Keratinocyte (primary cell): ENCODE measurements around the gene FCRL2. TPM values are rescaled to one million over a fixed set of nuclear protein-coding genes. Genes with fewer than 3 reads are reported as not detected.

Source experiments
- DNase-seq: peaks from one replicate; pipeline ENCODE4 v3.0.0-alpha.2; 2011; ENCODE audit warnings: low read depth, missing footprints, low spot score
- FAIRE-seq: peaks from 2 replicates; lab custom pipeline; 2011; peaks lifted over from hg19 to GRCh38; lab: Jason Lieb, UNC
- H2AFZ ChIP-seq: 2 replicates; pipeline ENCODE4 v1.6.0; 2012; ENCODE audit warnings: low read length, control low read depth, inconsistent platforms; ENCODE audit not compliant: control insufficient read depth
- H3K27ac ChIP-seq: 2 replicates; pipeline ENCODE4 v1.5.1; 2011; ENCODE audit warnings: low read length; ENCODE audit not compliant: control insufficient read depth, insufficient read depth
- H3K27me3 ChIP-seq: 3 replicates; pipeline ENCODE4 v1.6.0; 2011; ENCODE audit warnings: low read length; ENCODE audit not compliant: control insufficient read depth, insufficient read depth; ENCODE audit errors: extremely low read depth
- H3K36me3 ChIP-seq, 2 experiments: 2 replicates in 1 of 2; 3 replicates in 1 of 2; pipeline ENCODE4 v1.5.1; 2011; ENCODE audit warnings: low read length in 2 of 2, mild to moderate bottlenecking in 1 of 2; ENCODE audit not compliant: control insufficient read depth in 2 of 2, insufficient read depth in 2 of 2; ENCODE audit errors: extremely low read depth in 1 of 2
- H3K4me1 ChIP-seq: 3 replicates; pipeline ENCODE4 v1.5.1; 2011; ENCODE audit warnings: low read length; ENCODE audit not compliant: control insufficient read depth, insufficient read depth; ENCODE audit errors: extremely low read depth
- H3K4me2 ChIP-seq: 3 replicates; pipeline ENCODE4 v1.6.0; 2011; ENCODE audit warnings: low read depth, low read length; ENCODE audit not compliant: control insufficient read depth, insufficient read depth; ENCODE audit errors: extremely low read depth
- H3K4me3 ChIP-seq, 3 experiments: fragments of 200-600 bp in 1 of 3; sonication (generic) in 1 of 3; 2 replicates in 2 of 3; 3 replicates in 1 of 3; pipeline ENCODE4 v1.5.1; 2011 to 2016; ENCODE audit warnings: low read length in 3 of 3, mild to moderate bottlenecking in 3 of 3, control low read depth in 2 of 3, inconsistent platforms in 1 of 3, low read depth in 1 of 3, mixed read lengths in 1 of 3, mixed run types in 1 of 3, moderate library complexity in 1 of 3; ENCODE audit not compliant: control insufficient read depth in 2 of 3, insufficient read depth in 2 of 3; ENCODE audit errors: extremely low read depth in 1 of 3
- H3K79me2 ChIP-seq: 2 replicates; pipeline ENCODE4 v1.6.0; 2012; ENCODE audit warnings: low read length; ENCODE audit not compliant: control insufficient read depth, insufficient read depth
- H3K9ac ChIP-seq: 3 replicates; pipeline ENCODE4 v1.6.0; 2011; ENCODE audit warnings: low read length; ENCODE audit not compliant: control insufficient read depth, insufficient read depth; ENCODE audit errors: extremely low read depth
- H3K9me1 ChIP-seq: 3 replicates; pipeline ENCODE4 v1.6.0; 2011; ENCODE audit warnings: low read length; ENCODE audit not compliant: control insufficient read depth, insufficient read depth; ENCODE audit errors: extremely low read depth
- H3K9me3 ChIP-seq: 2 replicates; pipeline ENCODE4 v1.5.1; 2012; ENCODE audit warnings: low read depth, low read length; ENCODE audit not compliant: control insufficient read depth
- H4K20me1 ChIP-seq: 3 replicates; pipeline ENCODE4 v1.6.0; 2011; ENCODE audit warnings: low read length; ENCODE audit not compliant: control insufficient read depth, insufficient read depth; ENCODE audit errors: extremely low read depth
- EZH2 ChIP-seq: IDR thresholded peaks from one replicate; pipeline ENCODE4 v1.6.1; 2012; ENCODE audit warnings: inconsistent platforms, mild to moderate bottlenecking, low read length, moderate library complexity
- dilution Hi-C: fragments of 300-500 bp; cut with MboI; formaldehyde crosslinking; loops from one replicate; pipeline ENCODE4 v1.7.0; 2020; ENCODE audit warnings: low sequenced_read_pairs; ENCODE audit not compliant: extremely low pct_ligation_motif_present
- polyA plus RNA-seq, 5 experiments: library from polyadenylated mRNA; depleted of rRNA in 3 of 5; stranded (reverse) in 3 of 5; stranded (forward) in 1 of 5; unstranded in 1 of 5; fragments of >200 nt; gene quantifications; 1 replicate in 1 of 5; 2 replicates in 3 of 5; 3 replicates in 1 of 5; pipeline versions ENCODE4 v1.2.1 to v1.2.3, GENCODE V29; 2011 to 2012; ENCODE audit warnings: missing spikeins in 2 of 5, low read depth in 1 of 5, low replicate concordance in 1 of 5
- TF ChIP-seq, protein P1 (sequence below), 3 experiments: IDR thresholded peaks in 1 of 3; conservative IDR thresholded peaks in 1 of 3; optimal IDR thresholded peaks in 1 of 3; 2 replicates in 2 of 3; 3 replicates in 1 of 3; pipeline versions ENCODE3 to v1.5.1; 2011; ENCODE audit warnings: low read length in 3 of 3, mild to moderate bottlenecking in 3 of 3, moderate library complexity in 2 of 3, control low read depth in 1 of 3, inconsistent platforms in 1 of 3; ENCODE audit not compliant: insufficient read depth in 2 of 3; ENCODE audit errors: extremely low read depth in 1 of 3

FCRL2 gene
- polyA plus RNA-seq, 1 donor (not counting 4 experiments of a cell fraction or from before 2014, with no cell fraction given) = not detected

DNA sequence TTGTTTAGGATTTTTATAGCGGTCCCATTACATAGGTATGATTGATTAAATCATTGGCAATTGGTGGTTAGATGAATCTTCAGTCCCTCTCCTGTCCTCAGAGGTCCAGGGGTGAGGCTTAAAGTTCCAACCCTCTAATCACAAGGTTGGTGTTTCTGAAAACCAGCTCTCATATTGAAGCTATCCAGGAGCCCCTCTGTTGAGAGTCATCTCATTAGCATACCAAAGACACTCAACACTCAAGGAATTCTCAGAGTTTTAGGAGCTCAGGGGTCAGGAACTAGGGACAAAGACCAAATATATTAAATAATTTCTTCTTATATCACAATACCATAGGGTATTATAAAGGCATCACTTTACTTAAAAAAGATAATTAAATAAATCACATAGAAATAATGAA is 23.3 kb downstream of the FCRL2 start:
- H3K4me1 ChIP-seq = no peaks in the 10 kb centered on the region
- TF ChIP-seq EZH2 = no peak
- TF ChIP-seq, protein P1, sequence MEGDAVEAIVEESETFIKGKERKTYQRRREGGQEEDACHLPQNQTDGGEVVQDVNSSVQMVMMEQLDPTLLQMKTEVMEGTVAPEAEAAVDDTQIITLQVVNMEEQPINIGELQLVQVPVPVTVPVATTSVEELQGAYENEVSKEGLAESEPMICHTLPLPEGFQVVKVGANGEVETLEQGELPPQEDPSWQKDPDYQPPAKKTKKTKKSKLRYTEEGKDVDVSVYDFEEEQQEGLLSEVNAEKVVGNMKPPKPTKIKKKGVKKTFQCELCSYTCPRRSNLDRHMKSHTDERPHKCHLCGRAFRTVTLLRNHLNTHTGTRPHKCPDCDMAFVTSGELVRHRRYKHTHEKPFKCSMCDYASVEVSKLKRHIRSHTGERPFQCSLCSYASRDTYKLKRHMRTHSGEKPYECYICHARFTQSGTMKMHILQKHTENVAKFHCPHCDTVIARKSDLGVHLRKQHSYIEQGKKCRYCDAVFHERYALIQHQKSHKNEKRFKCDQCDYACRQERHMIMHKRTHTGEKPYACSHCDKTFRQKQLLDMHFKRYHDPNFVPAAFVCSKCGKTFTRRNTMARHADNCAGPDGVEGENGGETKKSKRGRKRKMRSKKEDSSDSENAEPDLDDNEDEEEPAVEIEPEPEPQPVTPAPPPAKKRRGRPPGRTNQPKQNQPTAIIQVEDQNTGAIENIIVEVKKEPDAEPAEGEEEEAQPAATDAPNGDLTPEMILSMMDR (optimal IDR thresholded peaks at IDR 0.05 in 1 of 3, IDR thresholded peaks at IDR 0.05 in 1 of 3, conservative IDR thresholded peaks at IDR 0.05 in 1 of 3; ENCODE audit: extremely low read depth in 1 of 3, insufficient read depth in 2 of 3, low read length in 3 of 3) = no peak
- no peaks in the 10 kb centered on the region for H3K36me3 ChIP-seq
- no peaks in the 10 kb centered on the region for H3K27me3 ChIP-seq
- no peak overlapping the region for H2AFZ ChIP-seq
- no peak overlapping the region for H3K27ac ChIP-seq
- dilution Hi-C loops = no loop called here
- H3K4me3 ChIP-seq = no peak overlapping the region
- H3K9ac ChIP-seq = no peak overlapping the region
- no peaks in the 10 kb centered on the region for H4K20me1 ChIP-seq
- FAIRE-seq (no peak), DNase-seq (no peak)
- no peaks in the 10 kb centered on the region for H3K9me3 ChIP-seq
- H3K79me2 ChIP-seq = no peaks in the 10 kb centered on the region
- H3K4me2 ChIP-seq = no peak overlapping the region
- no peaks in the 10 kb centered on the region for H3K9me1 ChIP-seq

DNA sequence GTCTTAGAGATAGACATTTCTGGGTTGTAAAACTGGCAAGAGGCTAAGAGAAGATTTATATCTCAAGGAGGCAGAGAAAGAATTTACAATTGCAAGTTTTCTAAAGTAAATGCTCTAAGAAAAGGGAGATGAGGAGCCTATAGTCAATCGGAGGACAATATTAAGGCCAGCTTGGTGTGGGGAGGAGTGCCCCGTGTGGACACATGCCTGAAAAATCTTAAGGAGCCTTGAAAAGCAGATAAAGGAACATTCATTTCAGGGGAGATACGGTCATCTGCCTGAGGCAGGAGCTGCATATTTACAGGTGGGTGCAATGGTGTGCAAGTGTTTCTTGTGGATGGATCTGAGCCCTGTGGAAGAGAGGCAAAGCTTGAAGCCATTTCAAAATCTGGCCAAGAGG is 25.6 kb downstream of the FCRL2 start:
- Histone ChIP-seq H4K20me1 (no peaks in the 10 kb centered on the region), H3K36me3 (no peaks in the 10 kb centered on the region), H3K9me3 (no peaks in the 10 kb centered on the region), H3K4me3 (no peak overlapping the region), H3K9me1 (no peaks in the 10 kb centered on the region), H3K27me3 (no peaks in the 10 kb centered on the region), H3K4me2 (no peak overlapping the region), H2AFZ (no peak overlapping the region), H3K27ac (no peak overlapping the region), H3K79me2 (no peaks in the 10 kb centered on the region), H3K4me1 (no peaks in the 10 kb centered on the region), H3K9ac (no peak overlapping the region)
- dilution Hi-C loops = no loop called here
- no peak for TF ChIP-seq EZH2
- TF ChIP-seq, protein P1 (optimal IDR thresholded peaks at IDR 0.05 in 1 of 3, IDR thresholded peaks at IDR 0.05 in 1 of 3, conservative IDR thresholded peaks at IDR 0.05 in 1 of 3; ENCODE audit: extremely low read depth in 1 of 3, insufficient read depth in 2 of 3, low read length in 3 of 3) = peak in 1 of 3 experiments; percentile 10
- FAIRE-seq (no peak), DNase-seq (no peak)
